Stimulated activated CD4-positive, alpha-beta T cell treated with anti-CD3 and anti-CD28 coated beads, Interleukin-15, amount 100 ng/mL, for 1 hour (primary cell): ENCODE measurements around the gene GFOD1.
"Not testable (repeated sequence)": the region's sequence is repeated elsewhere in the genome, so short reads cannot be mapped to it uniquely, and the experiment has no call there.

ENCODE experiments used
- DNase-seq, 2 donors: peaks; one replicate each; pipeline ENCODE4 v3.0.0-alpha.2; 2020; ENCODE audit warnings: low read depth in 1 of 2, low spot score in 1 of 2

The GFOD1 gene

DNA sequence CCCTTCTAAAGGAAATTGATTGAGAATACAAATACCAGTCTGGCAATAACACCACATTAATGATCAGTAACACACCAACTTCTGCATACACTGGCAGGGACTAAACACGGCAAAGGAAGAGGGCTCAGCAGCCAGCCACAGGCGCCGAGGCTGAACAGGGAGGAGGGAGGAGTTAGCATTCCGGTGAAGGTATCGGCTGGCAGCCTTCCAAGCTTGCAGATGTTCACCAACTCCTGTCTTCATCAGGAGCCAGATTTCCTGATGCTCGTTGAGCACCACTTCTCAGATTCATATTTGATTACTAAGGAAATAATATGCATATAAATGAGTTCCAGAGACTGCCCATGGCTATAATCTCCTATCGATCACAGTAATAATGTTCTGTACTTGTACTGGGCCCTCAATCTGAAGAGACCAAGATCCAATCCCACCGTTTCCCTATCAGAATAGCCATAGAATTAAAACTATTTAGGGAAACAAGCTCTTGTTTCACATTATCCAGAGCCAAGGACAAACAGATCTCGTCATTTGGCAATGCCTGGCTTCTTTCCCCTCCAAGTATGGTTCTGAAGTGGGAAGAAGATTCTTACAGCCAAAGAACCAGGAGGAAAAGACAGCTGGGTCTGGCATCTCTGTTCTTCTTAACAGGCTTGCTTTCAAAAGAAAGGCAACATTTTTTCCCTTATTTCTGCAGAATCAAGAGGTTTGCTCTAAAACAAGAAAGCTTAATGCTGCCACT is 42.2 kb downstream of the GFOD1 start:
- no peak for DNase-seq

DNA sequence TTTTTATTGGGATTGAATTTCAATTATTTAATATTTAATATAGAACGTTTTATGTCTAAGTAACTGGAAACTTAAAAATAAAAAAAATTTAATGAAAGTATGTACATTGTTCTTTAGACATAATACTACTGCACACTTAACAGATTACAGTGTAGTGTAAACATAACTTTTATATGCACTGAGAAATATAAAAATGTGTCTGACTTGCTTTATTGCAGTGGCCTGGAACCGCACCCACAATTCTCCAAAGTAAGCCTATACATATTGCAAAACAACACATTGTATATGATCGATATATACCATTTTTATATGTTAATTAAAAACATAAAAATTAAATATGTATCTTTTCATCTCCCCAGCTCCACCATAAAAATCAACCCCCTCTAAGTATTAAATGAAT is 42.8 kb downstream of the GFOD1 start:
- no peak for DNase-seq

DNA sequence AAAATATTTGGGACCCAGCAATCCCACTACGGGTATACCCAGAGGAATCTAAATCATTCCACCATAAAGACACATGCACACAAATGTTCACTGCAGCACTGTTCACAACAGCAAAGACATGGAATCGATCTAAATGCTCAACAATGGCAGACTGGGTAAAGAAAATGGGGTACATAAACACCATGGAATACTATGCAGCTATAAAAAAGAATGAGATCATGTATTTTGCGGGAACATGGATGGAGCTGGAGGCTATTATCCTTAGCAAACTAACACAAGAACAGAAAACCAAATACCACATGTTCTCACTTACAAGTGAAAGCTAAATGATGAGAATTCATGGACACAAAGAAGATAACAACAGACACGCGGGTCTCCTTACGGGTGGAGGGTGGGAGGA is 43.4 kb downstream of the GFOD1 start:
- not testable (repeated sequence) for DNase-seq

DNA sequence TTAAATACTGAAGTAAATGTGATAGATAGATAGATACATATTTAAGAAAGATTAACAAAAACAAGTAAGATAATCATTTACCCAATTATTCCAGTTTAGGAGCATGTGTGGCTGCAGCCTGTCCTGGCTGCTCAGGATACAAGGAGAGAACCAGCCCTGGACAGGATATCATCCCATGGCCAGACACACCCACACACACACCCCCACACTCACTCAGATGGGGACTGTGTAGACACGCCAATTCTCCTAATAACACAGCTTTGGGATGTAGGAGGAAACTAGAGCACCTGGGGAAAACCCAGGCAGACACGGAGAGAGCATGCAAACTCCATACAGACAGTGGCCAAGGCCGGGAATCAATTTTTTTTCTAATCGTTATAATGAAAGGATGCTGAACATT is 45.6 kb downstream of the GFOD1 start:
- DNase-seq: no peak

DNA sequence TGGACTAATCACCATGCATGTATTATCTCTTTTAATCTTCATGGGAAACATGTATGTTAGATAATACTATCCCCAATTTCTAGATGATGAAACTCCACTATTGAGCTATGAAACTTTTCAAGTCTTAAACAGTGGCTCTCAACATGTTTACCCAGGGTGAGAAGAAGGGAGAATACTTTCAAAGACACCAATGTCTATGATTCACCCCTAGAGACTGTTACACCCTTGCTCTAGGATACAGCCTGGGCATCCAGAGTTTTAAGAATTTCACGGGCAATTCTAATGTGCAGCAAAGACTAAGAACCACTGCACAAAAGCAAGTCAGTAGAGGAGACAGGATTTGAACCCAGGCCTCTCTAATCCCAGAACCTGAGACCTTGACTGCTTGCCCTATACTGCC is 47.8 kb downstream of the GFOD1 start:
- DNase-seq: no peak

DNA sequence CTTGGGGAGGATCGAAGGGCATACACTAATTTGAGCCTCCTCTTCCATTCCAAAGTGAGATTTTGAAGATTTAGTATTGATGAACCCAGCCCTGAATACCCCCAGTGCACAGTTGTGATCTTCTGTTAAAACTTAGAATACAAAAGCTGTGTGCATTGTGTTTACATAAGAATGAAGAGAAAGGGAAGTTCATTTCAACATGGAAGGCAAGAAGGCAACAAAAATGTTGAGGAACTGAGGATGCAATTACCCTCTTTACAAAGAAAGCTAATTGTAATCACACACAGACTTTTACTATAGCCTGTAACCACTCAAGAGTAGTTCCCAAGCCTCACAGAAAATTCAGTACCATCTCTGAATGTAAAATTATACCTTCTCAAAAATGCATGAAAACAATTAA is 49.3 kb downstream of the GFOD1 start:
- no peak for DNase-seq

DNA sequence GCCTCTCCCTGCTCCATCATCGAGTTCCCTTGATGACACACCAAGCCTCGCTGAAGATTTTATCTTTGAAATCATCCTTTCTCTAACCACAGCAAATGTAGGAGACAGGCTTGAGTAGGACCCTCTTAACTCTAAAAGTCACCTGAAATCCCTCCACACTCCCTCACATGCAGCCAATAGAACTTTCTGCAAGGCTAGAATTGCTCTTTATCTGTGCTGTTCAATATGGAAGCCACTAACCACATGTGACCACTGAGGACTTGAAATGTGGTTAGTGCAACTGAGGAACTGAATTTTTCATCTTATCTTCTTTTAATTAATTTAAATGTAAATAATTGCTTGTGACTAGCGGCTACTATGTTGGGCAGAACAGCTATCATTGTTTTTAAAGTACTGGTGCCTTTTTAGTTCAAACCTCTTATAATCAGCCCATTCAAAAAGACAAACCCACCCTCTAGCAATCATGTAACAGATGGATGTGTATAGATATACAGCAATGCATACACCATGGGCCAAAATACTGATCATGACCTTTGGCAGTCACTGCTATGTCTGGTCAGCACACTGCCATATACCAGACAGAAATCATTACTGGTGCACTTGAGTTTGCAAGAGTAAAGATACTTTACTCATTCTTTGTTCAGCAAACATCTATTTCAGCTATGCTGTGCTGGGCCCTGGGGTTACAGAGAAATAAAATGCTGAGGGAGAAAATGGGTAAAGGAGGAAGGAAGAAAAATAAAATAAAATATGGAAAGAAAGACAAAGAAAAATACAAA is 50.0 kb downstream of the GFOD1 start:
- DNase-seq: no peak

DNA sequence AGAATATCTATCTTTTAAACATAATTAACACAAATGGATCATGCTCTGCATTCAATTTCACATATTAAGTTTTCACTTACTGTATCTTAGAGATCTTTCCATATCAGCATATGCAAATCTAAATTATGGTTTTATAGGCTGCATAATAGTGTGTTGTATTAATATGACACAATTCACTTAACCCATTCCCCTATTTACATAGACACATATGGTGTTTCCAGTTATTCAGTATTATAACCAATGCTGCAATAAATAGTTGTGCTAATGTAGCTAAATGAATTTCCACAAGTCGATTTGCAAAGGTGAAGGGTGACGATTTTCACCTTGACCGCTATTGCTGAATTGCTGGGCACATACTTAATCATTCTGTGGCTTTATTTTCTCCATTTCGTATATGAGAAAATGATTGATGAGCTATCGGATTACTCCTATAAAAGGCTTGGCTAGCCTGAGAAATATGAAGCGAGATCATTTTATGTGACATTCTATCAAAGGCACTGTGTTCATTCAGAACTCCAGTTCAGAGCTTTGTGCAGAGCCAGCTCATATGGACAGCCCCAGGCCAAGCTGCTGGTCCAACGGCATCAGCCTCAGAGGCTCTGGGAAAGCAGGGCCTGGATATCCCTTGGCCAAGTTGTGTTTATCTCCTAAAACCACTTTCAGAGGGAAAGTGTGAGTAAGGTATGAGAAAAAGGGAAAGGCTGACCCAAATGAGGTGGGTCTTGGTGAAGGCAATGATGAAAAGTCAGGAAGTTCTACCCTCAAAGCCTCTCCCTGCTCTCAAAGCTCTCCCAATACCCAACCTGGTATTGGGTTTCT is 50.8 kb downstream of the GFOD1 start:
- DNase-seq: no peak

DNA sequence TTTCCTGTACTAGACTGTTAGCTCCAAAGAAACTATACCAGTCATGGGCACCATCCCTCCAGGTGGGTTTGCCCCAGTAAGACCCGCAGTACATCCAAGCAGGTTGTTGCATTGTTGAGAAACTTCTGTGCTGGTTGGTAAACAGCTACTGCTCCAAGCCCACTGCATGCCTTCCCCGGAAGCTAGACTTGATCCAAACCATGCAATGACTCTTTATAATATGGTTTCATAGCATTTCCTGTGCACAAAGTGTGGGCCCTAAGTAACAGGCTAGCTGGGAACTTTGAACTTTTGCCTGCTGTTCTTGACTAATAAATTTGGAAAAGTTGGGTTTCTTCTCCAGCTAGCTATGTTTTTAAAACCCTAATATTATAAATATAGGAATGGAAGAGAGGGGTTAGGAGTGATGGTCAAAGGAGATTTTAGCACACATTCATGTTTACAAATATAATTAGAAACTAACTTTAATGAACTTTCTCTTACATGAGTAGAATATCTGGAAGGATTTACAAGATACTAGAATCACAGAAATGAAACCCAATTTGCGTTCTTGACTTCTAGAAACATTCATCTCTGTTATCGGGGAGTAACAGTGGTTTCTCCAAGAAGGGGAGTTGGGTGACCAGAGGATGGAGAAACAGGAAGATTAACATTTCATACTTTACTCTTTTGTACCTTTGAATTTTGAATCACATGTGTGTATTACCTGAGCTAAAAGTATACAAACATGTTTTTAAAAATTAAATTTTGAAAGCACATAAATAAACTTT is 51.7 kb downstream of the GFOD1 start:
- no peak for DNase-seq

DNA sequence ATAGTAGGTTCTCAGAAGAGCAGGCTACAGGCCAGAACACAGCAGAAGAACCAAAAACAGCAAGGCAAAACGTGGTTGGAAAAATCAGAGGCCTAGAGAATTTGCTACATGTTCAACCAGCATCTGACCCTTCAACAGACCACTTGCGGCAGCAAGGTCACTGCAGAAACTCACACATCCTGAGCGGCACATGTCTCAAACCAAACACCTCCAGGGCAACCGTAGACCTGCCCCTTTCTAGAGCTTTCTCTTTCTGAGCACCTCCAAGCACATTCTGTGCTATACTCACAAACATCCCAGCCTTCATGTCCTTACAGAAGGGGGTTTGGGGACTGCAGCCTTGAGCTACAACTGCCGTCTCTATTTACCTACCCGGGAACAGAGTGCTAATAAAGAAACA is 52.6 kb downstream of the GFOD1 start:
- no peak for DNase-seq

DNA sequence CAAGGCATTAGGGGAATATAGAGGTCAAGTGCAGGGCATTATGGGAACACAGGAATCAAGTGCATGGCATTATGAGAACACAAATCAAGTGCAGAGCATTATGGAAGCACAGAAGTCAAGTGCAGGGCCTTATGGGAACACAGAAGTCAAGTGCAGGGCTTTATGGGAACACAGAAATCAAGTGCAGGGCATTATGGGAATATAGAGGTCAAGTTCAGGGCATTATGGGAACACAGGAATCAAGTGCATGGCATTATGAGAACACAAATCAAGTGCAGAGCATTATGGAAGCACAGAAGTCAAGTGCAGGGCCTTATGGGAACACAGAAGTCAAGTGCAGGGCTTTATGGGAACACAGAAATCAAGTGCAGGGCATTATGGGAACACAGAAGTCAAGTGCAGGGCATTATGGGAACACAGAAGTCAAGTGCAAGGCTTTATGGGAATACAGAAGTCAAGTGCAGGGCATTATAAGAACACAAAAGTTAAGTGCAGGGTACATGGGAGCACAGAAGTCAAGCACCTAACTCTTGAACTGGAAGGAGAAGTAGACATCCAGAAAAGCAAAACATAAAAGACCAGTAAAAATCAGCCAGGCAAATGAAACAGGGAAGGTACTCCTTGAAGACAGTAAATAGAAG is 53.1 kb downstream of the GFOD1 start:
- DNase-seq: not testable (repeated sequence)

DNA sequence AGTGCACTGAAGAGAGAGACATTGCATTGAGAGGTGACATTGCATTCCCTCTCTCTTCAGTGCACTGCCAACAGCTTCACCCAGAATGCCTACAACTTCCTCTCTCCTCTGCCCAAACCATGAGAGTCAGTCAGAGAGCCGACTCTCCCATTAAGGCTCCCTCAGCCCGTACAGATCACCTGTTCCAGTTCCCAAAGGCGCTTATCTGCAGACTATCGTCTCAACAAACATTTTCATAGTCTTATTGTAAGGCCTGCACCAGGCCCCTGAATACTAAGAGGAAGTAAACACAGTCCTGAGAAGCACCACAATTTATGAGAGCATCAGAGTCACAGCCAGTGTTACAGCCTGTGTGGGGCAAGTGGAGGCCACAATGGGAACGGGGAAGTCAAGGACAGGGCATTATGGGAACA is 53.7 kb downstream of the GFOD1 start:
- DNase-seq: no peak

DNA sequence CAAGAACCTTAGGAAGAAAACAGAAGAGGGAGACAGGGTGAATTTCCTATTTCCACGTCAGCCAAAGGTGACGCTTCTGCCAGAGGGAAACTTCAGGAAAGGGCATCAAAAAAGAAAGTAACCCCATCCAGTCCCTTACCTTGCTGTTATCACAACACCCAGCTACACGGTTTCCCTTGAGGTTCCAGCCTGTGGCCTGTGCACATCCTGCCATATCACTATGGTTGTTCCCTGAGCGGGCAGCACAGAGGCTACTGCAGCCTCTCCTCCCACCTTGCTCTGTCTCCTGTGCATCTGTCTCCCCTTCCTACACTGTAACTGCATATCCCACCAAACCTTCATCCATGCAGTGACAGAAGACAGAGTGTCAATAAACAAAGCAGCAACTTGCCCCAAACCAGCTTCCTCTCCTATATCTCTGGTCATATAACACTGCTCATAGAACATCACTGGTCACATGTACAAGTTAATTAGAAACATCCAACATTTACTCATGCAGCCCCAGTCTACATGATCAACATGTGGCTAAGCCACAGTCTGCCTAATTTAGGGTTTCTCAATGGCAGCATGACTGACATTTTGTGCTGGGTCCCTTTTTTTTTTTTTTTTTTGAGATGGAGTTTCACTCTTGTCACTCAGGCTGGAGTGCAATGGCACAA is 54.7 kb downstream of the GFOD1 start:
- DNase-seq: no peak

DNA sequence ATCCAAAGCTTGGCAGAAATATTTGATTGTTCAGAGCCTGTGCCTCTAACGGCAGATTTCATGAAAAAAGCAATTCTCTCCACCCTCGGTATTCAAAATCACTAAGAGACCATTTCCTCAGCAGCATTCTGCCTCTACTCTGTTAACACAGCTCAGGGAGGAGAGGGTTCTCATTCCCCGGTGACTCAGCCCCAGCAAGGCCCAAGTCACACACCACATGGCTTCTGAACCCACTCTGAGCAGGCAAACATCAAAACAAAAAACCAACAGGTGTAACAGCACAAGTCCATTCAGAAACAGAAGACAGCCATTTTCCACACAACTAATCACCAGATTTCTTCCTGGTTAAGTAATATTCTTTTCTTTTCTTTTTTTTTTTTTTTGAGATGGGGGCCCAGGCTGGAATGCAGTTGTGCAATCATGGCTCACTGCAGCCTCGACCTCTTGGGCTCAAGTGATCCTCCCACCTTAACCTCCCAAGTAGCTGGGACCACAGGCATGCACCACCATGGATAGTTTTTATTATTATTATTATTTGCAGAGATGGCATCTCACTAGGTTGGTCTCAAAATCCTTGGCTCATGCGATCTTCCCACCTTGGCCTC is 55.4 kb downstream of the GFOD1 start:
- DNase-seq: no peak

DNA sequence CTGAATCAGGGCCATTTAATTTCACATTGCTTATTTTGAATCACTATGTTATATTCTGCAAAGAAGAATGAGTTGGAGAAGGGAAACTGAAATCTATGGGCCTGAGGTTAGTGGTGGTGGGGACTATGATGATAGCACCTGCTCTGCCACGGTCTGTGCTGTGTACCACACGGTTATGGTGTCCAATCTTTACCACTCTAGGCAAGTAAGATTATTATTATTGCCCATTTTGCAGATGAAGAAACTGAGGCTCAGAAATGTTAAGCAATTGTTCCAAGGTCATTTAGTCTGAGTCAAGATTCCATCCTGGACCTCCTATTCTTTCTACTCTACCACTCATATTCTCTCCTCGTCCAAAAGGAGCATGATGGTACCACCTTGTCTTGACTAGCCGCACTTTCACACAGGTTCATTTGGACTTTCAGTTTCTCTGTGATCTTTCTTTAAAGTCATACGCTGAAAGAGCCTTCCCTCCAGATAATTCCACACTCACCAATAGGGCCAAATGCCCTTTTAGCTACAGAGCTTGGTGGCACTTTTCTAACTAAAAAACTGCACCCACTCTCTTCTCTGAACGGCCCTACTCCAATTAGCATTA is 56.2 kb downstream of the GFOD1 start:
- DNase-seq: no peak

DNA sequence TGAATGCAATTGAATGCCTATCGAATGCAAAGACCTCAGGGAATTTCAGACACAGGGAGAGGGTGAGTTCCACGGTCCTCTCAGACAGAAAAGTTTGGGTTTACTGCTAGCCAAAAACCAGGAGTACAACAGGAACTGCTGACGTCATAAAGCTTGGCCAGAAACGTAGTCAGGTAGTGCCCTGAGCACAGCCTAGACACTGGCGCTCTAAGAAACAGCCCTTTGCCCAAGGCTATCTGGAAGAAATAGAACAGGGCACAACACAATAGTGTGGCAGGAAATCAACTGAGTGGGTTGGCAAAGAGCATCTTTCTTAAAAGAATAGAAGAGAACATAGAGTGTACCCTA is 58.0 kb downstream of the GFOD1 start:
- DNase-seq: no peak

DNA sequence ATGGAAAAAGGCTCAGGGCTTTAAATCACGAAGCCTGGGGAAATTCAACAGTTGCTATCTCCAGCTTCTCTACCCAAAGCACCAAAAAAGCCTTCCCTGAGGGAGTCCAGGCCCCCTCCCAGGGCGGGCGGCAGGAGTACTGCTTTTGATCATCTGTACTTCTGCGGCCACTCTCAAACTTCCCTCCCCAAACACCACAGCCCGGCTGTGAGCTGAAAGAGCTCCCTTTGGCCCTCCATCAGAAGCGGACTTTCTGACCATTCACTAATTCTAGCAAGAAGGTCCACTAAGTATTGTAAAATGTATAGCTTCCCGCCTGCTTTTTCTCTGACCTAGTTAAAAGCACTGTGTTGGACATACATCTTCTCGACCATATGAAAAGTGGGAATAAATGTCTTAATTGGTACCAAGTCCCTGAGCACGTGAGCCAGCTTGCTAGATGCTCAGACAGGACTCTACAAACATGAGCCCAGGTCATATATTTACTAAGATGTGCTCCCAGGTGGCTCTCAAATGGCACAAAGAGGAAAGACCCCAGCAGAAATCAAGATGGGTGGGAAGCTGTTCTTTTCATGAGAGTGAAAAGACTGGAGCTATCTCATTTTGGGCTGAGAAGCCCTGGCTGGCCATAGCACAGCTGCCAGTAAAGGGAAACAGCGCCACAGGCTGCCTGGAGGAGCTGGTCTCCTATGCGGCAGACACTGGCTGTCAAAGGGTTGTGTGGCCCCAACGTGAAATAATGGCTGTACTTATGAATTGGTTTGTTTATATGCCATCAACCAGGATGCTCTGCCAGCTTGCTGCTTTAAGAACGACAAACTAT is 58.6 kb downstream of the GFOD1 start:
- no peak for DNase-seq

DNA sequence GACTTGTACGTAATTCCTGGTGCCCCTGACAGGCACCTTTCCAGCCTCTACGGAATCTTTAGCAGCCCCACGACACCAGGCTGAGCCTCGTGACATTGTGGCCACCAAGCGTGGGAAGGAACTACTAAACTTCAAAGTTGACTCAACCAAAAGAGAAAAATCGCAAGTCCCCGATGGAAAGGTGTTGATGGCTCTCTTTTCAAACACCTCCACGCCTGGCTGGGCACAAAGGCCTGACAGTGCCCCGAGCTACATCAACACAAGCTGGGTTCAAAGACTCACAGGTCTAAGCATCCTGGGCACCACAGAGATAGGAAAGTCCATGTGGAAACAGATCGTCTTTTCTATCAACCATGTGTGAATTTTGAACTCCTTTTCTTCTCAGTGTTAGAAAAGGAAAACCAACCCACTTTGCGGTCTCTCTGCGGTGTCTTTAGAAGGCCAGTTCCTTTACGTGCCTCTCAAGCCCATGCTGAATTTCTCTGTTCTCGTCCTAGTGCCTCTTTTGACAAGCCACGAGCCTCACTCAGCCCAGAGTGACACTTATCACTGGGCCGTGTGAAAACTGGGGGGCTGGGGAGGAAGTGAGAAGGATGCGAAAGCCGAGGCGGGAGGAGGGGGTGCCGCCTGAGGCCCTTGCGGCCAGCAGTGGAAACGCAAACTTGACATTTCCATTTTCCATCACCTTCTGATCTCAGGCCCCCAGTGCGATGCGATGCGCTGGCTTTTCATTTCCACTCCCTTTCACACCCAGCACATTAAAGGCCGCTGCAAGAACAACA is 59.4 kb downstream of the GFOD1 start:
- DNase-seq: peak; percentile 19 to 52
